Ishikawa (cell line): ENCODE results near the gene PCNX3.

ENCODE experiments used
- CEBPB ChIP-seq: IDR thresholded peaks from 2 replicates; pipeline ENCODE4 v1.6.1; 2012
- CREB1 ChIP-seq: IDR thresholded peaks from 2 replicates; pipeline ENCODE4 v1.6.1; 2012; ENCODE audit warnings: low read depth
- EGR1 ChIP-seq: IDR thresholded peaks from 2 replicates; pipeline ENCODE4 v1.6.1; 2012
- EP300 ChIP-seq: IDR thresholded peaks from 2 replicates; pipeline ENCODE4 v1.6.1; 2012; ENCODE audit warnings: borderline replicate concordance
- FOXM1 ChIP-seq: IDR thresholded peaks from 2 replicates; pipeline ENCODE4 v1.6.1; 2012; ENCODE audit warnings: low read depth, borderline replicate concordance
- MAX ChIP-seq: IDR thresholded peaks from 2 replicates; pipeline ENCODE4 v1.6.1; 2012
- NFIC ChIP-seq: IDR thresholded peaks from 2 replicates; pipeline ENCODE4 v1.6.1; 2012
- RAD21 ChIP-seq: IDR thresholded peaks from 2 replicates; pipeline ENCODE4 v1.6.1; 2012; ENCODE audit warnings: low read depth
- TAF1 ChIP-seq: IDR thresholded peaks from 2 replicates; pipeline ENCODE4 v1.6.1; 2012; ENCODE audit warnings: low read depth, mild to moderate bottlenecking
- TCF12 ChIP-seq: IDR thresholded peaks from 2 replicates; pipeline ENCODE4 v1.6.1; 2012; ENCODE audit warnings: low read depth
- TEAD4 ChIP-seq: IDR thresholded peaks from 2 replicates; pipeline ENCODE4 v1.6.1; 2012
- YY1 ChIP-seq: IDR thresholded peaks from 2 replicates; pipeline ENCODE4 v1.6.1; 2012; ENCODE audit warnings: low read depth
- ZBTB7A ChIP-seq: IDR thresholded peaks from 2 replicates; pipeline ENCODE4 v1.6.1; 2012; ENCODE audit warnings: low read depth
- TF ChIP-seq, protein P1 (sequence below): IDR thresholded peaks from 2 replicates; pipeline ENCODE4 v1.6.1; 2012; ENCODE audit warnings: low read depth, mild to moderate bottlenecking
- TF ChIP-seq, protein P2 (sequence below): IDR thresholded peaks from 2 replicates; pipeline ENCODE4 v1.6.1; 2012

The PCNX3 gene

DNA sequence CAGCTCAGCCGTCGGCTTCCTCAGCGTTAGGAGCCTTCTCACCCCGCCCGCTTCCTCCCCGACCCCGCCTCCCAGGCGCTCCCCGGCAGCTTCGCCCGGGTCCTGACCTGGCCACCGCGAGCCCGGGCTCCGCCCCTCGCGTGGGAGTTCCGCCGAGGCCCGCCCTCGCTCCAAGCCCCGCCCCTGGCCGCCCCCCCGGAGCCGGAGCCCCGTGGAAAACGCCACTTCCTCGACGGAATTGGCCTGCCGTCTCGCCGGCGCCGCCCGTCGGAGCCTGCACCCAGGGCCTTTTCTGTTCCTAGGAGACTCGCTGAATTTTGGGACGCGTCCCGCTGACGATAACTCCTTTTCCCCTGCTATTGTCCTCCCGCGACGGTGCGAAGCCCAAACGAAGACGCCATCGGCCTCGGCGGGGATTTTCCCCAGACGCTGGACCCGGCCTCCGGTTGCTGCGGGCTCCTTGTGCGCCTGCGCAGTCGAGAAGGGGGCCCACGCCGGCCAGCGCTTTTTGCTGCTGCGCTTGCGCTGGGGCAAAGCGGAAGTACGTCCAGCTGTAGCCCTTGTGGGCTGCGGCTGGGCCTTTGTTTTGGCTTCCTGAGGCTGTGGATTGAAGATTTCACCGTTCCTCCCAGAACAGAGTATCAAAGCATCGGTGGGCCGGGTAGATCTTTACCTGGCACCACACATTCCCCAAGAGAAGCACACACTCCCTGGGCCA is 37.1 kb downstream of the PCNX3 start:
- TF ChIP-seq, protein P1, sequence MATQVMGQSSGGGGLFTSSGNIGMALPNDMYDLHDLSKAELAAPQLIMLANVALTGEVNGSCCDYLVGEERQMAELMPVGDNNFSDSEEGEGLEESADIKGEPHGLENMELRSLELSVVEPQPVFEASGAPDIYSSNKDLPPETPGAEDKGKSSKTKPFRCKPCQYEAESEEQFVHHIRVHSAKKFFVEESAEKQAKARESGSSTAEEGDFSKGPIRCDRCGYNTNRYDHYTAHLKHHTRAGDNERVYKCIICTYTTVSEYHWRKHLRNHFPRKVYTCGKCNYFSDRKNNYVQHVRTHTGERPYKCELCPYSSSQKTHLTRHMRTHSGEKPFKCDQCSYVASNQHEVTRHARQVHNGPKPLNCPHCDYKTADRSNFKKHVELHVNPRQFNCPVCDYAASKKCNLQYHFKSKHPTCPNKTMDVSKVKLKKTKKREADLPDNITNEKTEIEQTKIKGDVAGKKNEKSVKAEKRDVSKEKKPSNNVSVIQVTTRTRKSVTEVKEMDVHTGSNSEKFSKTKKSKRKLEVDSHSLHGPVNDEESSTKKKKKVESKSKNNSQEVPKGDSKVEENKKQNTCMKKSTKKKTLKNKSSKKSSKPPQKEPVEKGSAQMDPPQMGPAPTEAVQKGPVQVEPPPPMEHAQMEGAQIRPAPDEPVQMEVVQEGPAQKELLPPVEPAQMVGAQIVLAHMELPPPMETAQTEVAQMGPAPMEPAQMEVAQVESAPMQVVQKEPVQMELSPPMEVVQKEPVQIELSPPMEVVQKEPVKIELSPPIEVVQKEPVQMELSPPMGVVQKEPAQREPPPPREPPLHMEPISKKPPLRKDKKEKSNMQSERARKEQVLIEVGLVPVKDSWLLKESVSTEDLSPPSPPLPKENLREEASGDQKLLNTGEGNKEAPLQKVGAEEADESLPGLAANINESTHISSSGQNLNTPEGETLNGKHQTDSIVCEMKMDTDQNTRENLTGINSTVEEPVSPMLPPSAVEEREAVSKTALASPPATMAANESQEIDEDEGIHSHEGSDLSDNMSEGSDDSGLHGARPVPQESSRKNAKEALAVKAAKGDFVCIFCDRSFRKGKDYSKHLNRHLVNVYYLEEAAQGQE: no peak
- TF ChIP-seq TAF1: peak; percentile 46; the same call in 1 of the 2 replicates
- no peak for TF ChIP-seq RAD21
- TF ChIP-seq FOXM1: no peak
- TF ChIP-seq TEAD4: peak; percentile 27; the same call in 1 of the 2 replicates
- TF ChIP-seq EP300: no peak
- no peak for TF ChIP-seq CREB1
- peak; percentile 92 for TF ChIP-seq EGR1
- peak; percentile 63; the same call in 1 of the 2 replicates for TF ChIP-seq TCF12
- TF ChIP-seq, protein P2, sequence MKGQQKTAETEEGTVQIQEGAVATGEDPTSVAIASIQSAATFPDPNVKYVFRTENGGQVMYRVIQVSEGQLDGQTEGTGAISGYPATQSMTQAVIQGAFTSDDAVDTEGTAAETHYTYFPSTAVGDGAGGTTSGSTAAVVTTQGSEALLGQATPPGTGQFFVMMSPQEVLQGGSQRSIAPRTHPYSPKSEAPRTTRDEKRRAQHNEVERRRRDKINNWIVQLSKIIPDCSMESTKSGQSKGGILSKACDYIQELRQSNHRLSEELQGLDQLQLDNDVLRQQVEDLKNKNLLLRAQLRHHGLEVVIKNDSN: no peak
- TF ChIP-seq NFIC: no peak; the same call in 1 of the 2 replicates
- TF ChIP-seq YY1: peak; percentile 46; the same call in 1 of the 2 replicates
- TF ChIP-seq ZBTB7A: no peak
- peak; percentile 72 for TF ChIP-seq MAX
- no peak; the same call in 1 of the 2 replicates for TF ChIP-seq CEBPB

- TF ChIP-seq RAD21: no peak
- TF ChIP-seq FOXM1: no peak
- no peak for TF ChIP-seq ZBTB7A
These were observed 38.0 kb downstream of the PCNX3 start for GRCh38 chr11:65653229-65654225.

- TF ChIP-seq TAF1 (no peak), ZBTB7A (no peak), RAD21 (no peak), CEBPB (no peak), MAX (no peak), NFIC (no peak), EP300 (no peak), CREB1 (no peak), TEAD4 (no peak), YY1 (no peak), TCF12 (no peak), FOXM1 (no peak), EGR1 (no peak)
- TF ChIP-seq, protein P1: no peak
- TF ChIP-seq, protein P2: no peak
These were observed 39.1 kb downstream of the PCNX3 start for GRCh38 chr11:65654375-65655349.

DNA sequence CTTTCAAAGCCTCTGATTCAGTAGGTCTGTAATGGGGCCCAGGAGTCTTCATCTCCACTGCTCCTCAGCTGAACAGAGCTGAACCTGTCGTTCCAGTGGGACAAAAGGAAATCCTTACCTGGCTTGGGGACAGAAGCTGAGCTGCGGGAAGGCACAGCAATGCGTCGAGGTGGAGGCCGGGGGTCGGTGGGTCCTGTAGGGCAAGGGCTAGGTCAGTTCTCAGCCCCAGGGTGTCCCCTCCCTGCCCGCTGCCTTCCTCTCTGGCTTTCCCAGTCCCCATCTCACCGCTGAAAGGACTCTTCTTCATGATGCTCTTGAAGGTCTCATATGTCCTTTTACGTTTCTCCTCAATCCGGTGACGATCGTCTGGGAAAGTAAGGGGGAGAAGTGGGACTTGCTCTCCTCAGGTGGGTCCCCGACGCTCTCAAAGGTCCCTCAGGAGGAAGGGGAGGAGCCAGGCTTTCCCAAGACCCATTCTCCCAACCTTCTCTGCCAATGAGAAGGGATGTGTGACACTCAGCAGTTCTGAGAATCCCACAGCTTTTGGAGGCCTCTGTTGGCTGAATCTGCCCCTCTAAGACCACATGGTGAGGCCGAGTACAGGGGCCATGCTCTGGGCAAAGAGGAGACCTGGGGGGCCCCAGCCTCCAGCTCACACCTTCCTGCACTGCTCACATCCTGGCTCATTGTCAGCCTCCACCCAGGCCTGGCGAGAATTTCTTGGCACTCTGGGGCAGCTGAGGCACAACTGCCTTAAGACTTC is 40.2 kb downstream of the PCNX3 start:
- TF ChIP-seq CEBPB (no peak), YY1 (no peak), NFIC (no peak), EGR1 (no peak), EP300 (no peak), RAD21 (no peak), TCF12 (no peak), TEAD4 (no peak), CREB1 (no peak), FOXM1 (no peak), MAX (no peak), TAF1 (no peak)
- TF ChIP-seq, protein P1: no peak
- TF ChIP-seq, protein P2: no peak
